Bronchial epithelial cell (primary cell): ENCODE results near the gene SRSF7. TPM values are rescaled to one million over a fixed set of nuclear protein-coding genes. Genes with fewer than 3 reads are reported as not detected.
"Not testable (repeated sequence)": the region's sequence is repeated elsewhere in the genome, so short reads cannot be mapped to it uniquely, and the experiment has no call there.

Source experiments
- DNase-seq: peaks from one replicate; pipeline ENCODE4 v3.0.0-alpha.2; 2010; ENCODE audit warnings: low read depth
- FAIRE-seq: peaks from 2 replicates; lab custom pipeline; 2011; peaks lifted over from hg19 to GRCh38; lab: Jason Lieb, UNC
- H3K27me3 ChIP-seq: 2 replicates; pipeline ENCODE4 v1.5.1; 2011; ENCODE audit warnings: low read length; ENCODE audit not compliant: control insufficient read depth, insufficient read depth
- H3K36me3 ChIP-seq: 2 replicates; pipeline ENCODE4 v1.5.1; 2011; ENCODE audit warnings: low read length; ENCODE audit not compliant: control insufficient read depth, insufficient read depth
- H3K4me3 ChIP-seq: 2 replicates; pipeline ENCODE4 v1.5.1; 2011; ENCODE audit warnings: mild to moderate bottlenecking, low read depth, low read length, control low read depth
- total RNA-seq: library from RNA; depleted of rRNA; stranded (reverse); fragments of >200 nt; gene quantifications from 2 replicates; pipeline ENCODE4 v1.2.1, GENCODE V29; 2014
- TF ChIP-seq, protein P1 (sequence below): IDR thresholded peaks from 2 replicates; pipeline ENCODE4 v1.5.1; 2011; ENCODE audit warnings: mild to moderate bottlenecking, moderate library complexity, low read length, control low read depth, inconsistent platforms; ENCODE audit not compliant: insufficient read depth, severe bottlenecking

Gene SRSF7
- total RNA-seq, 1 donor from 2014 or later = 120 TPM

DNA sequence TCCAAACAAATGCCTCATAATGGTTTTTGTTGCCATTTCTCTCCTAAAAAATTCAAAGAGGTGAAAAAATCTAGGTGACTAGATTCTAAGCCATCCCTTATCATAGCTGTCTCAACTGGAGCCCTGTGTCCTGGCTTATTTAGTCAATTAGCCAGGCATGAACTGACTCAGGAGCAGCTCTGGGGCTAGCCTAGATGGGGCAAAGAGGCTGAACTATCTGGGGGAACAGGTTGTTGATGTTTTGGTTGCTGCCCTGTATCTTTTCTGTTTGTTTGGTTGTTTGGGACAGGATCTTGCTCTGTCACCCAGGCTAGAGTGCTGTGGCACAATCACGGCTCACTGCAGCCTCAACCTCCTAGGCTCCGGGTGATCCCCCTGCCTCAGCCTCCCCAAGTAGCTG is 41.6 kb upstream of the SRSF7 start:
- Histone ChIP-seq H3K27me3 (no peaks in the 10 kb centered on the region), H3K36me3 (no peaks in the 10 kb centered on the region), H3K4me3 (no peak overlapping the region)
- FAIRE-seq = no peak
- no peak for DNase-seq
- TF ChIP-seq, protein P1, sequence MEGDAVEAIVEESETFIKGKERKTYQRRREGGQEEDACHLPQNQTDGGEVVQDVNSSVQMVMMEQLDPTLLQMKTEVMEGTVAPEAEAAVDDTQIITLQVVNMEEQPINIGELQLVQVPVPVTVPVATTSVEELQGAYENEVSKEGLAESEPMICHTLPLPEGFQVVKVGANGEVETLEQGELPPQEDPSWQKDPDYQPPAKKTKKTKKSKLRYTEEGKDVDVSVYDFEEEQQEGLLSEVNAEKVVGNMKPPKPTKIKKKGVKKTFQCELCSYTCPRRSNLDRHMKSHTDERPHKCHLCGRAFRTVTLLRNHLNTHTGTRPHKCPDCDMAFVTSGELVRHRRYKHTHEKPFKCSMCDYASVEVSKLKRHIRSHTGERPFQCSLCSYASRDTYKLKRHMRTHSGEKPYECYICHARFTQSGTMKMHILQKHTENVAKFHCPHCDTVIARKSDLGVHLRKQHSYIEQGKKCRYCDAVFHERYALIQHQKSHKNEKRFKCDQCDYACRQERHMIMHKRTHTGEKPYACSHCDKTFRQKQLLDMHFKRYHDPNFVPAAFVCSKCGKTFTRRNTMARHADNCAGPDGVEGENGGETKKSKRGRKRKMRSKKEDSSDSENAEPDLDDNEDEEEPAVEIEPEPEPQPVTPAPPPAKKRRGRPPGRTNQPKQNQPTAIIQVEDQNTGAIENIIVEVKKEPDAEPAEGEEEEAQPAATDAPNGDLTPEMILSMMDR = no peak

DNA sequence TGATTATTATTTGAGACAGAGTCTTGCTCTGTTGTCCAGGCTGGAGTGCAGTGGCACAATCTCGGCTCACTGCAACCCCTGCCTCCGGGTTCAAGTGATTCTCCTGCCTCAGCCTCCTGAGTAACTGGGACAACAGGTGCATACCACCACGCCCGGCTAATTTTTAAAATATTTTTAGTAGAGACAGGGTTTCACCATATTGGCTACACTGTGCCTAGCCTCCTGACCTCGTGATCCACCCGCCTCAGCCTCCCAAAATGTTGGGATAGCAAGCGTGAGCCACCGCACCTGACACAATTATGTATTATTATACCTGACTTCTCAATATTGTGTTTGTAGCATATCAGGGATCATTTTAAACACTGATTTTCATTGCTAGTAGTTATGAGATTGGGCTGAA is 41.2 kb upstream of the SRSF7 start:
- not testable (repeated sequence) for H3K4me3 ChIP-seq, H3K36me3 ChIP-seq, H3K27me3 ChIP-seq, DNase-seq, FAIRE-seq

DNA sequence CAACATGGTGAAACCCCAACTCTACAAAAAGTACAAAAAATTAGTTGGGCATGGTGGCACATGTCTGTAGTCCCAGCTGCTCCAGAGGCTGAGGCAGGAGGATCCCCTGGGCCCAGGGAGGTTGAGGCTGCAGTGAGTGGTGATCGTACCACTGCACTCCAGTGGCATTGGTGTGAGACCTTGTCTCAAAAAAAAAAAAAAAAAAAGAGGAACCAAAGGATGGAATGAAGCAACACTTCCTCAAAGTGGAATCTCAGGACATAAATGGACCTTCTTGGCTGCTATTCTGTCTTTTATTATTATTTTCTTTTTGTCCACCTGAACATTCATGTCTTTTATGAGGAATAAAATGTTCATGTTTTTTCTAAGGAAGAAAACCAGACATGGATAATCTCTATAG is 40.6 kb upstream of the SRSF7 start:
- no peaks in the 10 kb centered on the region for H3K36me3 ChIP-seq
- no peaks in the 10 kb centered on the region for H3K27me3 ChIP-seq
- FAIRE-seq (no peak), DNase-seq (no peak)
- H3K4me3 ChIP-seq = no peak overlapping the region
- TF ChIP-seq, protein P1 = no peak

DNA sequence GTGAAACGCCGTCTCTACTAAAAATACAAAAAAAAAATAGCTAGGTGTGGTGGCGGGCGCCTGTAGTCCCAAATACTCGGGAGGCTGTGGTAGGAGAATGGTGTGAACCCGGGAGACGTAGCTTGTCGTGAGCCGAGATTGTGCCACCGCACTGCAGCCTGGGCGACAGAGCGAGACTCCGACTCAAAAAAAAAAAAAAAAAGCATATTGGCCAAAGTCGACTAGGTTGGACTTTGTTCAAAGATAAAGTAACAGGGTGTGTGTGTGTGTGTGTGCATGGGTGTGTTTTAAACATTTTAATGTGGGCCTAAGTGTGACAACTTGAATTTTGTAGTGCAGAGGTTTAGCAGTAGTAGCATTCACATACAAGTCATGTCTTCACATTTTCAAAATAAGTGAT is 38.5 kb upstream of the SRSF7 start:
- FAIRE-seq = no peak
- TF ChIP-seq, protein P1 = no peak

DNA sequence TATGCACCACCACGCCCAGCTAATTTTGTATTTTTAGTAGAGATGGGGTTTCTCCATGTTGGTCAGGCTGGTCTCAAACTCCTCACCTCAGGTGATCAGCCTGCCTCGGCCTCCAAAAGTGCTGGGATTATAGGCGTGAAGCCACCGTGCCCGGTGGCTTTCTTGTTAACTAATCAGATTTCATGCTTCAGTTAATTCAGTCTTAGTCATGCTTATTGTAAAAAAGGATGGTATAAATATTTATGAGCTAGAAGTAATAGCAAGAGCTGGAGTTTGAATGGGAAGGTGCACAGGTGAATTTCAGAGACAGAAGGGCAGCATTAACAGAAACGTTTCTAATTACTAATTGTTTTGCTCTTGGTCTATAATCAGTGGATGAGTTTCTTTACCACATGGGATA is 37.1 kb upstream of the SRSF7 start:
- Histone ChIP-seq H3K27me3 (no peaks in the 10 kb centered on the region), H3K4me3 (no peak overlapping the region), H3K36me3 (no peaks in the 10 kb centered on the region)
- DNase-seq = no peak
- no peak for FAIRE-seq
- TF ChIP-seq, protein P1 = no peak

More for the DNA sequence above, 38.5 kb upstream of the SRSF7 start:
- Histone ChIP-seq H3K4me3 (no peak overlapping the region), H3K36me3 (no peaks in the 10 kb centered on the region), H3K27me3 (no peaks in the 10 kb centered on the region)
- DNase-seq = no peak

DNA sequence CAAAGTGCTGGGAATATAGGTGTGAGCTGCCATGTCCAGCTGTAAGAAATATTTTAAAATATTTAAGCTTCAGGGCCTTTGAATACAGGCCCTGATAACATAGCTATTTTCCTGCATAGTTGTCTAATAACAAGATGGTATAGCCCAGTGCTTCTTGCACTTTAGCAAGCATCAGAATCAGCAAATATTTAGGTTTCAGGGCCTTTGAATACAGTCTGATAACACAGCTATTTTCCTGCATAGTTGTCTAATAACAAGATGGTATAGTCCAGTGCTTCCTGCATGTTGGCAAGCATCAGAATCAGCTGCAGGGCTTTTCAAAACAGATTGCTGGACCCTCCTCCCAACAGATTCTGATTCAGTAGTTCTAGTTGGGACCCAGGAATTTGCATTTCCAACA is 32.4 kb upstream of the SRSF7 start:
- DNase-seq (no peak), FAIRE-seq (no peak)
- Histone ChIP-seq H3K27me3 (no peaks in the 10 kb centered on the region), H3K36me3 (peaks cover 3% of the 10 kb centered on the region), H3K4me3 (no peak overlapping the region)
- TF ChIP-seq, protein P1 = no peak
